ENCODE data around the gene BHLHE40.

Gene BHLHE40

GRCh38 chr3:5029715-5030114 lies 50.5 kb downstream of the BHLHE40 start:
- TF ChIP-seq TCF12 (IDR thresholded peaks at IDR 0.05; ENCODE audit: low read depth), result no peak
- no peak for TF ChIP-seq TEAD4 (IDR thresholded peaks at IDR 0.05)
- no peak for TF ChIP-seq FOXM1 (IDR thresholded peaks at IDR 0.05; ENCODE audit: borderline replicate concordance, low read depth)
- TF ChIP-seq CEBPB (IDR thresholded peaks at IDR 0.05), result no peak
- TF ChIP-seq RAD21 (IDR thresholded peaks at IDR 0.05; ENCODE audit: low read depth), result no peak
- TF ChIP-seq ZBTB7A (IDR thresholded peaks at IDR 0.05; ENCODE audit: low read depth), result no peak

- TF ChIP-seq ZBTB7A (IDR thresholded peaks at IDR 0.05; ENCODE audit: low read depth) (no peak), USF1 (IDR thresholded peaks at IDR 0.05) (no peak), CEBPB (IDR thresholded peaks at IDR 0.05) (no peak), CREB1 (IDR thresholded peaks at IDR 0.05; ENCODE audit: low read depth) (no peak), TEAD4 (IDR thresholded peaks at IDR 0.05) (no peak), EGR1 (IDR thresholded peaks at IDR 0.05) (no peak), TAF1 (IDR thresholded peaks at IDR 0.05; ENCODE audit: low read depth) (no peak), TCF12 (IDR thresholded peaks at IDR 0.05; ENCODE audit: low read depth) (no peak), EP300 (IDR thresholded peaks at IDR 0.05; ENCODE audit: borderline replicate concordance) (no peak), NFIC (IDR thresholded peaks at IDR 0.05) (no peak), FOXM1 (IDR thresholded peaks at IDR 0.05; ENCODE audit: borderline replicate concordance, low read depth) (no peak), YY1 (IDR thresholded peaks at IDR 0.05; ENCODE audit: low read depth) (no peak), REST (IDR thresholded peaks at IDR 0.05; ENCODE audit: low read depth) (no peak), MAX (IDR thresholded peaks at IDR 0.05) (no peak), RAD21 (IDR thresholded peaks at IDR 0.05; ENCODE audit: low read depth) (no peak)
These were observed 50.9 kb downstream of the BHLHE40 start for GRCh38 chr3:5030152-5030551.

- no peak for TF ChIP-seq FOXM1 (IDR thresholded peaks at IDR 0.05; ENCODE audit: borderline replicate concordance, low read depth)
- no peak for TF ChIP-seq USF1 (IDR thresholded peaks at IDR 0.05)
- TF ChIP-seq REST (IDR thresholded peaks at IDR 0.05; ENCODE audit: low read depth), result no peak
- no peak for TF ChIP-seq YY1 (IDR thresholded peaks at IDR 0.05; ENCODE audit: low read depth)
- TF ChIP-seq NFIC (IDR thresholded peaks at IDR 0.05), result no peak
- TF ChIP-seq ZBTB7A (IDR thresholded peaks at IDR 0.05; ENCODE audit: low read depth), result no peak
- TF ChIP-seq CREB1 (IDR thresholded peaks at IDR 0.05; ENCODE audit: low read depth), result no peak
- no peak for TF ChIP-seq EP300 (IDR thresholded peaks at IDR 0.05; ENCODE audit: borderline replicate concordance)
- no peak for TF ChIP-seq TAF1 (IDR thresholded peaks at IDR 0.05; ENCODE audit: low read depth)
- TF ChIP-seq TCF12 (IDR thresholded peaks at IDR 0.05; ENCODE audit: low read depth), result no peak
- TF ChIP-seq CEBPB (IDR thresholded peaks at IDR 0.05), result no peak
- no peak for TF ChIP-seq MAX (IDR thresholded peaks at IDR 0.05)
- no peak for TF ChIP-seq TEAD4 (IDR thresholded peaks at IDR 0.05)
- TF ChIP-seq EGR1 (IDR thresholded peaks at IDR 0.05), result no peak
- no peak for TF ChIP-seq RAD21 (IDR thresholded peaks at IDR 0.05; ENCODE audit: low read depth)
These were observed 53.6 kb downstream of the BHLHE40 start for GRCh38 chr3:5032844-5033243.

Data from Ishikawa (cell line).